Trophoblast cell (in vitro differentiated cells and primary cell): ENCODE measurements around the gene NCS1.
A peak's percentile ranks its signal among the peaks of the same experiment; 100 is the strongest.

Source experiments
- DNase-seq, 2 donors: peaks; one replicate each; pipeline ENCODE4 v3.0.0-alpha.2; 2016
- H2AFZ ChIP-seq: 2 replicates; pipeline ENCODE4 v1.6.1; 2013; ENCODE audit warnings: low read length, moderate library complexity, mild to moderate bottlenecking; ENCODE audit not compliant: insufficient read depth, poor library complexity
- H2AK5ac ChIP-seq: 2 replicates; pipeline ENCODE4 v1.6.1; 2013; ENCODE audit warnings: mild to moderate bottlenecking, low read length
- H2BK120ac ChIP-seq: 2 replicates; pipeline ENCODE4 v1.6.1; 2013; ENCODE audit warnings: low read length, mild to moderate bottlenecking, moderate library complexity; ENCODE audit not compliant: insufficient read depth, poor library complexity
- H2BK12ac ChIP-seq: 2 replicates; pipeline ENCODE4 v1.6.1; 2013; ENCODE audit warnings: mild to moderate bottlenecking, low read length, moderate library complexity
- H2BK5ac ChIP-seq: 2 replicates; pipeline ENCODE4 v1.6.1; 2013; ENCODE audit warnings: low read length, low read depth, moderate library complexity, mild to moderate bottlenecking; ENCODE audit not compliant: poor library complexity
- H3K14ac ChIP-seq: 2 replicates; pipeline ENCODE4 v1.6.1; 2013; ENCODE audit warnings: mild to moderate bottlenecking, low read length
- H3K18ac ChIP-seq: 2 replicates; pipeline ENCODE4 v1.6.1; 2013; ENCODE audit warnings: mild to moderate bottlenecking, low read length
- H3K23ac ChIP-seq: 2 replicates; pipeline ENCODE4 v1.6.1; 2013; ENCODE audit warnings: low read length
- H3K27ac ChIP-seq: 2 replicates; pipeline ENCODE4 v1.5.1; 2013; ENCODE audit warnings: low read depth, mild to moderate bottlenecking, inconsistent platforms, low read length, moderate library complexity
- H3K27me3 ChIP-seq: 2 replicates; pipeline ENCODE4 v1.6.1; 2013; ENCODE audit warnings: inconsistent platforms, mild to moderate bottlenecking, low read length, moderate library complexity; ENCODE audit not compliant: insufficient read depth
- H3K36me3 ChIP-seq, 2 experiments: 1 replicate in 1 of 2; 2 replicates in 1 of 2; pipeline ENCODE4 v1.6.1; 2013; ENCODE audit warnings: low read length in 2 of 2, mild to moderate bottlenecking in 2 of 2, moderate library complexity in 1 of 2; ENCODE audit not compliant: insufficient read depth in 2 of 2, control insufficient read depth in 1 of 2
- H3K4ac ChIP-seq: 2 replicates; pipeline ENCODE4 v1.6.1; 2013; ENCODE audit warnings: low read depth, mild to moderate bottlenecking, low read length, moderate library complexity
- H3K4me1 ChIP-seq, 2 experiments: 1 replicate in 1 of 2; 2 replicates in 1 of 2; pipeline ENCODE4 v1.6.1; 2013; ENCODE audit warnings: low read length in 2 of 2, mild to moderate bottlenecking in 2 of 2, moderate library complexity in 1 of 2; ENCODE audit not compliant: insufficient read depth in 2 of 2, control insufficient read depth in 1 of 2
- H3K4me2 ChIP-seq: 2 replicates; pipeline ENCODE4 v1.6.1; 2013; ENCODE audit warnings: inconsistent platforms, mild to moderate bottlenecking, low read length, moderate library complexity
- H3K4me3 ChIP-seq: 2 replicates; pipeline ENCODE4 v1.5.1; 2013; ENCODE audit warnings: mild to moderate bottlenecking, low read depth, low read length, inconsistent platforms
- H3K79me1 ChIP-seq: one replicate; pipeline ENCODE4 v1.6.1; 2013; ENCODE audit warnings: low read length
- H3K79me2 ChIP-seq: 2 replicates; pipeline ENCODE4 v1.6.1; 2013; ENCODE audit warnings: low read length, mild to moderate bottlenecking; ENCODE audit not compliant: control insufficient read depth, insufficient read depth, poor library complexity
- H3K9ac ChIP-seq: 2 replicates; pipeline ENCODE4 v1.6.1; 2013; ENCODE audit warnings: mild to moderate bottlenecking, low read length
- H3K9me3 ChIP-seq: 2 replicates; pipeline ENCODE4 v1.6.1; 2013; ENCODE audit warnings: low read depth, mild to moderate bottlenecking, control low read depth, inconsistent platforms, low read length; ENCODE audit not compliant: insufficient read depth
- H4K12ac ChIP-seq: 2 replicates; pipeline ENCODE4 v1.6.1; 2013; ENCODE audit warnings: low read depth, mild to moderate bottlenecking, low read length, moderate library complexity
- H4K8ac ChIP-seq: 2 replicates; pipeline ENCODE4 v1.6.1; 2013; ENCODE audit warnings: low read depth, mild to moderate bottlenecking, low read length, moderate library complexity
- H4K91ac ChIP-seq: one replicate; pipeline ENCODE4 v1.6.1; 2013; ENCODE audit warnings: low read depth, mild to moderate bottlenecking, low read length, moderate library complexity
- WGBS: extraction: QIAGEN DNeasy Blood & Tissue Kit; methylation state at CpG from one replicate; pipeline ENCODE4 v1.1.7; 2013; ENCODE audit warnings: missing lambda C conversion rate; ENCODE audit not compliant: insufficient read length, insufficient coverage; ENCODE audit errors: extremely low coverage; 5-methylcytosine and 5-hydroxymethylcytosine counted together

The NCS1 gene

DNA sequence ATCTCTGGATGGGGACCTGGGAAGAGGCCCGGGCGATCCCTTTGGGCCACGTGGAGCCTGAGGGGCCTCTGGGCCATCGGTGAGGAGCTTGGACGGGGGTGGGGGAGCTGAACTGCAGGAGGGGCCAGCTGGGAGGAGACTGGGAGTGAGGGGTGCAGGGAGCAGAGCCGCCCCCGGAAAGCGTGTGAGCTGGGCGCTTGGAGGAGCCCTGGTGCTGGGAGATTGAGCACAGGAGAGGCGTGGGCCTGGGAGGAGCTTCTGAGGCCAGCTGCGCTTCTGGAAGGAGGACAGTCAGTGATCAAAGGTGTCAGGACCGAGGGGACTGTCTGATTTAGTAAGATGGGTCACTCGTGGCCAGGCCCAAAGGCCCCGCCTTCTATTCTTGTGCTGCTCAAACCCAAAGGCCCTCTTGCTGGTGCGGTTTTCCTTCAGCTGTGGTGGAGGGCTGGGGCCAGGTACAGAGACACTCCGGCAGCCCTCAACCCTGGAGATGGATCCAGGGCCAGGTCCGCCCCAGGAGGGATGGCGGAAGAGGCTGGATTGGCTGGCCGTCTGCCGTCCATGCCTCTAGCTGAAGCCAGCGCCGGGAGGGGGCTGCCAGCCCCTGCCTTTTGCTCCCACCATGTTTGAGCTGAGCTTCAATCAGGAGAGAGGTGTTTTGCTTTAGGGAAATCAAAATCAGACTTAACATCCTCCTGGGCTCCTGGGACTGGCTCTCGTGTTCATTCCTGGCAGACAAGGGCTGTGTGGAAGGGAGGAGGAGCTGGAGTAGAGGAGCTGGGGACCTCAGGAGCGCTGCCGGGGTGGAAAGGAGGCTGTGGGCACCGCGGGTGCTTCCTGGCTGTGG is 21.6 kb downstream of the NCS1 start:
- Histone ChIP-seq H3K14ac (no peak overlapping the region), H3K4ac (peak overlapping the region; percentile 9), H4K8ac (no peak overlapping the region), H2BK120ac (no peak overlapping the region), H3K79me2 (peaks cover 2% of the 10 kb centered on the region), H3K79me1 (no peaks in the 10 kb centered on the region), H3K9ac (no peak overlapping the region), H4K91ac (no peak overlapping the region), H2AFZ (no peak overlapping the region), H2BK12ac (no peak overlapping the region), H3K27ac (no peak overlapping the region), H3K27me3 (no peaks in the 10 kb centered on the region), H3K36me3 (peaks cover 0 to 3% of the 10 kb centered on the region in 2 experiments), H3K9me3 (no peaks in the 10 kb centered on the region), H3K23ac (no peak overlapping the region), H2AK5ac (no peak overlapping the region), H3K4me2 (no peak overlapping the region), H4K12ac (no peak overlapping the region), H2BK5ac (no peak overlapping the region), H3K18ac (peak overlapping the region; percentile 25), H3K4me1 (peaks cover 6% of the 10 kb centered on the region in 2 experiments), H3K4me3 (no peak overlapping the region)
- DNase-seq: no peak
- WGBS: no CpG with 5 or more reads among the region's 27 CpGs

DNA sequence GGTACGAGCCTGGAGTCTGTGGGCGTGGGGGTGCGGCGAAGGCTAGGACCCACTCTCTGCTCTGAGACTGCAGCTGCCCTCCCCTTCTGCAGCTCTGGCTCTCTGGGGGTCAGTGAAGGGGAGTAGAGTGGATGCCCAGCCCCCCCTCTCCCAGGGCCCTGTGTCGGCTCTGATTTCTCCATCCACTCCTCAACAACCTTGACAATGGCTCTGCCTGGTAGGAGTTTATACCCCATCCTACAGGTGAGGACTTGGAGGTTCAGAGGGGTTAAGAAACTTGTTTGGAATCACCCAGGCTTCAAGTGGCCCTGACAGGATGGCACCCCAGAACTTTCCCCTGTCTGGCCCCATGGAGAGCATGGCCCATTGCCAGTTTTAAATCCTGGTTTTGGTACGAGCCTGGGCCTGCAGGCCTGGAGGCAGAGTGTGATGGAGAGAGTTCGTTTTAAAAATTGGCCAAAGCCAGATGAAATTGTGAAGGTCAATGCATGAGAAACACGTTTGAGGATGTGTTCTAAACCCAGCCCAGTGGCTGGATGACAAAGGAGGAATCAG is 22.3 kb downstream of the NCS1 start:
- peaks cover 0 to 3% of the 10 kb centered on the region in 2 experiments for H3K36me3 ChIP-seq

GRCh38 chr9:130195638-130196037 is 23.4 kb downstream of the NCS1 start:
- Histone ChIP-seq H2AK5ac (no peak overlapping the region), H4K91ac (no peak overlapping the region), H3K4me2 (no peak overlapping the region), H3K79me1 (no peaks in the 10 kb centered on the region), H2BK12ac (no peak overlapping the region), H3K23ac (no peak overlapping the region), H2AFZ (no peak overlapping the region), H2BK120ac (no peak overlapping the region), H3K4me3 (no peak overlapping the region), H2BK5ac (no peak overlapping the region), H3K79me2 (peaks cover 2% of the 10 kb centered on the region), H3K18ac (peak overlapping the region; percentile 41), H3K27ac (no peak overlapping the region), H3K27me3 (no peaks in the 10 kb centered on the region), H3K36me3 (peaks cover 0 to 3% of the 10 kb centered on the region in 2 experiments), H4K12ac (no peak overlapping the region), H3K4me1 (peaks cover 6 to 7% of the 10 kb centered on the region in 2 experiments), H3K9ac (no peak overlapping the region), H3K14ac (no peak overlapping the region), H3K4ac (no peak overlapping the region), H4K8ac (no peak overlapping the region), H3K9me3 (no peaks in the 10 kb centered on the region)
- WGBS: no CpG with 5 or more reads among the region's 15 CpGs
- no peak for DNase-seq

More for the DNA sequence above, 22.3 kb downstream of the NCS1 start:
- H3K9me3 ChIP-seq: no peaks in the 10 kb centered on the region
- H4K91ac ChIP-seq: no peak overlapping the region
- DNase-seq: no peak
- peaks cover 2% of the 10 kb centered on the region for H3K79me2 ChIP-seq
- H4K12ac ChIP-seq: no peak overlapping the region
- no peak overlapping the region for H3K4me2 ChIP-seq
- no peak overlapping the region for H2AK5ac ChIP-seq
- peak overlapping the region; percentile 9 for H3K4ac ChIP-seq
- H3K18ac ChIP-seq: peak overlapping the region; percentile 25
- no peak overlapping the region for H3K4me3 ChIP-seq
- no peak overlapping the region for H2BK12ac ChIP-seq
- H2AFZ ChIP-seq: no peak overlapping the region
- no peak overlapping the region for H3K23ac ChIP-seq
- no peak overlapping the region for H4K8ac ChIP-seq
- no peaks in the 10 kb centered on the region for H3K27me3 ChIP-seq
- no peaks in the 10 kb centered on the region for H3K79me1 ChIP-seq
- H3K14ac ChIP-seq: no peak overlapping the region
- no peak overlapping the region for H3K27ac ChIP-seq
- H3K9ac ChIP-seq: no peak overlapping the region
- no peak overlapping the region for H2BK120ac ChIP-seq
- H3K4me1 ChIP-seq: peaks cover 6% of the 10 kb centered on the region in 2 experiments
- no peak overlapping the region for H2BK5ac ChIP-seq
- no CpG with 5 or more reads among the region's 8 CpGs for WGBS

- no peak overlapping the region for H3K4me2 ChIP-seq
- H2AK5ac ChIP-seq: no peak overlapping the region
- H3K79me1 ChIP-seq: peaks cover 4% of the 10 kb centered on the region
- H3K27me3 ChIP-seq: no peaks in the 10 kb centered on the region
- no peak overlapping the region for H3K14ac ChIP-seq
- no peak overlapping the region for H3K4me3 ChIP-seq
- no peak overlapping the region for H4K8ac ChIP-seq
- DNase-seq: no peak
- peaks cover 10 to 11% of the 10 kb centered on the region in 2 experiments for H3K4me1 ChIP-seq
- no CpG with 5 or more reads among the region's 5 CpGs for WGBS
- H3K18ac ChIP-seq: no peak overlapping the region
- H3K27ac ChIP-seq: no peak overlapping the region
- H3K9me3 ChIP-seq: no peaks in the 10 kb centered on the region
- H3K79me2 ChIP-seq: peaks cover 2% of the 10 kb centered on the region
- H2BK12ac ChIP-seq: no peak overlapping the region
- no peak overlapping the region for H2AFZ ChIP-seq
- no peak overlapping the region for H4K91ac ChIP-seq
- no peak overlapping the region for H3K4ac ChIP-seq
- H3K36me3 ChIP-seq: peaks cover 4% of the 10 kb centered on the region in 2 experiments
- no peak overlapping the region for H3K23ac ChIP-seq
- H3K9ac ChIP-seq: no peak overlapping the region
- no peak overlapping the region for H2BK120ac ChIP-seq
- H4K12ac ChIP-seq: no peak overlapping the region
- no peak overlapping the region for H2BK5ac ChIP-seq
These were observed 24.4 kb downstream of the NCS1 start for GRCh38 chr9:130196643-130197042.
